ENCODE results near the gene FBXL16.
"Not testable (repeated sequence)": the region's sequence is repeated elsewhere in the genome, so short reads cannot be mapped to it uniquely, and the experiment has no call there.

Gene FBXL16, protein sequence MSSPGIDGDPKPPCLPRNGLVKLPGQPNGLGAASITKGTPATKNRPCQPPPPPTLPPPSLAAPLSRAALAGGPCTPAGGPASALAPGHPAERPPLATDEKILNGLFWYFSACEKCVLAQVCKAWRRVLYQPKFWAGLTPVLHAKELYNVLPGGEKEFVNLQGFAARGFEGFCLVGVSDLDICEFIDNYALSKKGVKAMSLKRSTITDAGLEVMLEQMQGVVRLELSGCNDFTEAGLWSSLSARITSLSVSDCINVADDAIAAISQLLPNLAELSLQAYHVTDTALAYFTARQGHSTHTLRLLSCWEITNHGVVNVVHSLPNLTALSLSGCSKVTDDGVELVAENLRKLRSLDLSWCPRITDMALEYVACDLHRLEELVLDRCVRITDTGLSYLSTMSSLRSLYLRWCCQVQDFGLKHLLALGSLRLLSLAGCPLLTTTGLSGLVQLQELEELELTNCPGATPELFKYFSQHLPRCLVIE

DNA sequence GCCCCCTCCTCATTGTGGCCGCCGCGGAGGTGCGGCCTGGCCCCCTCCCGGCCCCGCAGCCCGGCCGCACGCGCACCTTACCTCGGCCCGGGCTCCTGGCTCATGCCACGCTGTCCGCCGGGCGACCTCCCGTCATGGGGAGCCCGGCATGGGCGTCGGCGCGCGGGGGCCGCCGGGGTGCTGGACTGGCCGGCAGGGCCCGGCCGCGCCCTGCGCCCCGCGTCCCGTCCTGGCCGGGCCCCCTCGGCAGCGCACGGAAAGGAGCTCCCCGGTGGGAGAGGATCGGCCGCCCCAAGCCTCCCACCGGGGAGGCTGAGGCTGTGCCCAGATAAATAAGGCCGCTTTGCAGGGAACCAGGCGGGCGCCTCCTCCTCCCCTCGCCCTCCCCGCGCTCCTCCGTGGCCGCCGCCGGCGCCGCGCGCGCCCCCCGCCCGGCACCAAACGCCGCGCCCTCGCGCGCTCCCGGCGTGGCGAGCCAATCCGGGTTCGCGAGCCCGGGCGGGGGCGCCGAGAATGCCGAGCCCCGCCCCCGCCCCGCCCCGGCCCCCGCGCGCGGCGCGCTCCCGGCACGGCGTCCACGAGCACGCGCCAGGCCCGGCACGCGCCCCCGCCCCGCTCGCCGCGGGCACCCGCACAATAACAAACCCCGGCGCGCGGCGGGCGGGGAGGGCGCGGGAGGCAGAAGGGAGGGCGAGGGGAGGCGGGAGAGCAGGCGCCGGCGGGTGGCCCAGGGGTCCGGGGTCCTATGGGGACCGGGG, at the start of gene FBXL16:
FBXL16 (minus strand) TSS at position 371 of the 758 bp plus-strand sequence. CDS start 8,396 bp downstream, outside the sequence.
- peak; percentile 39 to 41 for DNase-seq

DNA sequence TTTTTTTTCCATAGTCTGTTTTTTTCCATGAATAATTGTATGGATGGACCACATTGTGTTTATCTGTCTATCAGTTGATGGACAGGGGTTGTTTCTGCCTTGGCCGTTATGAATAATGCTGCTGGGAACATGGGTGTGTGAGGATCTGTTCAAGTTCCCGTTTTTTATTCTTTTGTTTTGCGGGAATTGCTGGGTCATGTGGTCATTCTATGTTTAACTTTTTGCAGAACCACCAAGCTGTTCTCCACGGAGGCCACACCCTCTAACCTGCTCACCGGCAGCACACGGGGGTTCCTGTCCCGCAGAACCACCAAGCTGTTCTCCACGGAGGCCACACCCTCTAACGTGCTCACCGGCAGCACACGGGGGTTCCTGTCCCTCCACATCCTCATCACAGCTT, 49.1 kb upstream of the FBXL16 start:
- no peak for DNase-seq

DNA sequence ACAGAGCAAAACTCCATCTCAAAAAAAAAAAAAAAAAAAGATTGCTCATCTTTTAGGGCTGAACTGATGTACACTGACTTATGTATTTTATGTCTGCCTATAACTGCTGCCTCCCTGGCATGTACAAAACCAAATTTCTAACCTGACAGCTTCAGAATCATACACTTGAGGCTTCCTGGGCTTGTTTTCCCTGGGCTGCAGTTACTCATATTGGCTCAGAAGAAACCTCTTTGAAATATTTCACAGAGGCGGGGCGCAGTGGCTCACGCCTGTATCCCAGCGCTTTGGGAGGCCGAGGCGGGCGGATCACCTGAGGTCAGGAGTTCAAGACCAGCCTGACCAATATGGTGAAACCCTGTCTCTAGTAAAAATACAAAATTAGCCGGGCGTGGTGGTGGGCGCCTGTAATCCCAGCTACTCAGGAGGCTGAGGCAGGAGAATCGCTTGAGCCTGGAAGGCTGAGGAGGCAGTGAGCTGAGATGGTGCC, 48.6 kb upstream of the FBXL16 start:
- DNase-seq = not testable (repeated sequence)

DNA sequence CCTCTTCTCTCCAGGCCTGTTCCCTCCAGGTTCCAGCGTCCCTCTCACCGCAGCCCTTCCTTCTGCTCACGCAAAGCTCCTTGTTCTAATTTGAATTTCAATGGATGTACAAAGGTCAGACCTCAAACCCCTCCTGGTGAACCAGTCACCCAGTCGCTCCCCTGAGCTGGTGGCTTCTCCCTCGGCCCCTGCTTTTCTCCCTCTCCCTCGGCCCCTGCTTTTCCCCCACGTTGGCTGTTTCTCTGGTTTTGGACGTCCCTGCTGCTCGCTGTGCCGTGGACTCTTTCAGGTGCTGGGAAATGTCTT, 46.4 kb upstream of the FBXL16 start:
- DNase-seq = no peak

DNA sequence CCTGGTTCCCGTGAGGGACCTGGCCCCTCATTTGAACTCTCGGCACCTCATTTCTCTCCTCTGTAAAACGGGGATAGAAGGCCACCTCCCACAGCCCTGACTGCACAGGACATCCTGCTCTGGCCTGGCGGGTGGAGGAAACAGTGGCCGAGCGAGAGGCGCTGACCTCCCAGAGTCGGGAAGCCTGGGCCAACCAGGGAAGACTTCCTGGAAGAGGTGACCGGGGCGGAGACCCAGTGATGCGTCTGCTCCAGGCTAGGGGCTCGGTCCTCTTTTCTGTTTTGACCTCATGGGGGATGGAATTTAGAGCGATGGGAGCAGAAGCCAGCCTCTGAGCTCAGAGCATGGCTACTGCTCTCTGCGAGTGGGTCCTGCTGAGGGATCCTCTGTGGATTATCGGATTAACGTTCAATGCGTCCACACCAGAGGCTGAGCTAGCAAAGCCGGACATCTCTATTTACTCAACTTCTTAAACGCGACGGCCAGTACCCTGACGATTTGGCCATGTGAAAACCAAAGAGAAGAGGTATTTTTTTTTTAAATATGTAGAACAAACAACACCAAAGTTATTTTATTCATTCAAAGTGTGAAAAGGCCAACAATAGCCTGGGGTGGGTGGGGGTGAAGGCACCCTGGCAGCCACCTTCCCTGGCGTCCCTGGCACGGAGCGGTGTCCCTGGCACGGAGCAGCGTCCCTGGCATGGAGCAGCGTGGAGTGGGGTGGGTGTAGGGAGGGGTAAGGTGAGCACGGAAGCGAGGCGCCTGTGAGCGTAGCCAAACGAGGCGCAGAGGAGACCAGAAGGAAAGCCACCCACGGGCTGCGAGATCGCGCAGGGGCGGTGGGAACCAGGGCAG, 45.8 kb upstream of the FBXL16 start:
- DNase-seq = peak in 1 of 2 donors; percentile 52

DNA sequence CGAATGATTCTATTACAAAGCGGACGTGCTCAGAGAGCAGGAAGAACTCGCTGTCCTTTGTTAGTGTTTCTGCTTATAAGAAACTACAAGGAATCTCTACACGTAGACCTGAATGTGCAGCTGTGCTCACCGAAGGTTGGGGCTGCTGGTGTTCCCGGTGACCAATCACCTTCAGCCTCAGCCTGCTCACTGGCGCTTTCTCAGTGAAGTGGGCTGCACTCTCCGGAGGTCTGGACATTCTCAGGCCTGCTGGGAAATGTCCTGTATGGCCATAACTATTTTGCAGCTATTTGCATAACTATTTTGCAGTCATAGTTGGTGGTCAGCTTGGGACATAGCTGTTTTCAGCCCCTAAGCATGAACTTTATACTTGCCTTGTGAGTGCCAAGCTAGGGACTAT, 44.9 kb upstream of the FBXL16 start:
- no peak for DNase-seq

DNA sequence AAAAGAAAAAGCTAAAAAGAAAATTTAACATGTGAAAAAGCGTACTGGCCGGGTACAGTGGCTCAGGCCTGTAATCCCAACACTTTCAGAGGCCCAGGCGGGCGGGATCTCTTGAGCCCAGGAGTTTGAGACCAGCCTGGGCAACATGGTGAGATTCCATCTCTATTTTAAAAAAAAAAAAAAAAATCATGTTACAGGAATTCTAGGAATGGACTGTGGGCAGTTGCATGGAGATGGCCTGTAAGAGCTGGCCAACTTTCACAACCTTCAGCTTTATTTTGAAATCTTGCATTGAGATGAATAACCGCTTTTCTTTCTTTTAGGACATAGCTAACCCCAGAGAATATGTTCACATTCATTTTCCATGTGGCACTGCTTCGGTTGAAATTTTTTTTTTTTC, 43.4 kb upstream of the FBXL16 start:
- DNase-seq = no peak

DNA sequence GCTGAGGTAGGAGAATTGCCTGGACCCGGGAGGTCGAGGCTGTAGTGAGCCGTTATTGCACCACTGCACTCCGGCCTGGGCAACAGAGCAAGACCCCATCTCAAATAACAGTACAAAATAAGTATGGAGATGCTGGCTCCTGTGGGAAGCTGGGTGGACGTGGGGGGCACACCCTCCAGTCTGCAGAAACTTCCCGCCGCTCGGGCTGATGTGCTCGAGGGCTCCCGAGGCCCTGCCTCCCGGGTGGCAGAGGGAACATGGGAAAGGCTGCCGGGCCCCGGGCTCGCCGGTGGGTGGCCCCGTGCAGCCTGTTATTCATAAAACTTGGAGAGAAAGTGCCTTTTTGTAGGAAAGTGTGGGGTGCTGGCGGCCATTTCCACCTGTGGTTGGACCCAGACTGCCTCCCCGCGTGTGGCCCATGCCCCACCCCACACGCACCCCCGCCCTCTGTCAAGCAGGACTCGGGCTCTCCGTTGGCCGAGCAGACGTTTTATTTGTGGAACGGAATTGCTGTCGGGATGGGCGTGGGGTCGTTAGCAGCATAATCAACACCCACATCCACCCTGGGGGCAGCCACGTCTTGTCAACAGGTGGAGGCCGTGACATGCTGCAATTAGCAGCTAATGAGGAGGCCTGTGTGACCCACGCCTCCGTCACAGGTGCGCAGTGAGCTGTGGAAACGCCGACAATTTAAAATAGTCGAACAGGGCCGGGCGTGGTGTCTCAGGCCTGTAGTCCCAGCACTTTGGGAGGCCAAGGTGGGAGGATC, 42.6 kb upstream of the FBXL16 start:
- no peak for DNase-seq

DNA sequence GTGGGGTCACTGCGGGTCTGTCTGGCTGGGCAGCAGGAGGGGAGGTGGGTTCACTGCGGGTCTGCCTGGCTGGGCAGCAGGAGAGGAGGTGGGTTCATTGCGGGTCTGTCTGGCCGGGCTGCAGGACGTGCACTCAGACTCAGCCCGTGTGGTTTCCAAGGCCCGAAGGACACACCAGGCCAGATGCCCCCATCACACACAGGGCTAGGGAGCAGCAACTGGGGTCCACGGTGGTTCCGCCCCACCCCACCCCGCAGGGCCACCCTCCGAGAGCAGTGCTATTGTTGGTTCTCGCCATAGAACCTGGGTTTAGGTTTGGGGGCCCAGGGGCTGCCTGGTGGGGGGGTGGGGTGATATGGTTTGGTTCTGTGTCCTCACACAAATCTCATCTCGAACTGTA, 41.0 kb upstream of the FBXL16 start:
- DNase-seq = no peak

DNA sequence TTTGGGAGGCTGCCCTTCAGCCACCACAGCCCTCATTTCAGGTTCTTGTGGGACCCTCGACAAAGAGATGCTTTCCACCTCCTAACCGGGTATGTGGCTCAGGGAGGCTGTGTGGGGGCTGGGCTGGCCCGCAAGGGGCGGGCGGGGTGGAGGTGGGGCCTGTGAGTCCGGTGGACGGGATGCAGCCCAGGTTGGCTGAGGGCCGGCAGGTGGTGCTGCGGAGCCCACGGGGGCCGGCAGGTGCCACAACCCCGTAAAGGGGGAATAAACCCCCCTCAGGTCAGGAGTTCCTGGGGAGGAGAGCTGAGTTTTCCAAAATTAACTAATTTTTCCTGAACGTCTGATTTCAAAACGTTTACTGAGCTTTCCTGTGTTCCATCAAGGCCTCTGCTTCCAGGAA, 40.1 kb upstream of the FBXL16 start:
- no peak for DNase-seq

DNA sequence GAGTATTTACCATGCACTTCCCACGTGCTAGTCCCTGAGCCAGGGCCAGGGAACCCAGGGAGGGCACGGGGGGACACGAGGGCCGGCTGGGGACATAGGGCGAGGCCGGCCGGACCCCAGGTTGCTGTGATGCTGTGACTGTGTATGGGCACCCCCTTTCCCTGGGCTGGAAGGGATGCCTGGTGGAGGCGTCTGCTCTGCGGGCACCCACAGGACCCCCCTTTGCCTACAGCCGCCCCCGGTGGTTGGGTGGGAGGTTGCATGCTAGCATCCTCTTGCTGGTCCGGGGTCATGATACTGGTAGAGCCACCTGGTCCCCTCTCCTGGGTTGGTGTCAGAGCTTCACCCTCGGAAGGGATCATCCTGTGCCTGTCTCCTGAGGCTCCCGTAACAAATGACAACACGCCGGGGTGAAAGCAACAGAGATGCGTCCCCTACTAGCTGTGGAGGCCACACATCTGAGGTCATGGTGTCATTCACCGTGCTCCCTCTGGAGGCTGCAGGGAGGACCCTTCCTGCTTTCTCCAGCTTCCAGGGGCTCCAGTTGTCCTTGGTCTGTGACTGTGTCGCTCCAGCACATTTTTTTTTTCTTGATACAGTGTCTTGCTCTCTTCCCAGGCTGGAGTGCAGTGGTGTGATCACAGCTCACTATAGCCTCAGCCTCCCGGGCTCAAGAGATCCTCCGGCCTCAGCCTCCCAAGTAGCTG, 38.3 kb upstream of the FBXL16 start:
- DNase-seq = no peak

DNA sequence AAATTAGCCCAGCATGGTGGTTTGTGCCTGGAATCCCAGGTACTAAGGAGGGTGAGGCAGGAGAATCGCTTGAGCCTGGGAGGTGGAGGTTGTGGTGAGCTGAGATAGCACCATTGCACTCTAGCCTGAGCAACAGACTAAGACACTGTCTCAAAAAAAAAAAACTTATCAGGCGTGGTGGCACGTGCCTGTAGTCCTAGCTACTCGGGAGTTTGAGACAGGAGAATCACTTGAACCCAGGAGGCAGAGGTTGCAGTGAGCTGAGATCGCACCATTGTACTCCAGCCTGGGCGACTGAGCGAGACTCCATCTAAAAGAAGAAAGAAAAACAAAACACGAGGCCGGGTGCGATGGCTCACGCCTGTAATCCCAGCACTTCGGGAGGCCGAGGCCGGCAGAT, 37.3 kb upstream of the FBXL16 start:
- DNase-seq = not testable (repeated sequence)

DNA sequence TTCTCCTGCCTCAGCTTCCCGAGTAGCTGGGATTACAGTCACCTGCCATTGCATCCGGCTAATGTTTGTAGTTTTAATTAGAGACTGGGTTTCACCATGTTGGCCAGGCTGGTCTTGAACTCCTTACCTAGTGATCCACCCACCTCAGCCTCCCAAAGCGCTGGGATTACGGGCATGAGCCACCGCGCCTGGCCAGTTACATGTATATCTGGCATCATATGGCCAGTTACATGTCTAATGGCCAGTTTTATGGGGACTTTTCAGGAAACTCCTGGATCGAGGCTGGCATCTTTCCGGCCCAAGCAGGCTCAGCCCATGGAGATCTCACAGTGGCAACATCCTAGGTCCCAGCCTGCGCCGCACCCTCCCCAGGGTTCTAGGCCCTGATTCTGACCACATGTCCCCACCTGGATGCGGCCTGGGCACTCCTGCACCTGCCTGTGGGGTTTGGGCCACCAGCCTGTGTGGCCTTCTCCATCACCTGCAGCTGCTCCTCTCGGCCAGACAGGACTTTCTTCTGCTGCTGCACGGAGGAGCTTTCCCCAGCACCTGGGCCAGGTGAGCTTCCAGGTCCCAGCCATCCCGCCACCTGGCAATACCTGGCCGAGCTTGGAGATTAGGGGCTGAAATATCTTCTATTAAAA, 36.5 kb upstream of the FBXL16 start:
- no peak for DNase-seq

DNA sequence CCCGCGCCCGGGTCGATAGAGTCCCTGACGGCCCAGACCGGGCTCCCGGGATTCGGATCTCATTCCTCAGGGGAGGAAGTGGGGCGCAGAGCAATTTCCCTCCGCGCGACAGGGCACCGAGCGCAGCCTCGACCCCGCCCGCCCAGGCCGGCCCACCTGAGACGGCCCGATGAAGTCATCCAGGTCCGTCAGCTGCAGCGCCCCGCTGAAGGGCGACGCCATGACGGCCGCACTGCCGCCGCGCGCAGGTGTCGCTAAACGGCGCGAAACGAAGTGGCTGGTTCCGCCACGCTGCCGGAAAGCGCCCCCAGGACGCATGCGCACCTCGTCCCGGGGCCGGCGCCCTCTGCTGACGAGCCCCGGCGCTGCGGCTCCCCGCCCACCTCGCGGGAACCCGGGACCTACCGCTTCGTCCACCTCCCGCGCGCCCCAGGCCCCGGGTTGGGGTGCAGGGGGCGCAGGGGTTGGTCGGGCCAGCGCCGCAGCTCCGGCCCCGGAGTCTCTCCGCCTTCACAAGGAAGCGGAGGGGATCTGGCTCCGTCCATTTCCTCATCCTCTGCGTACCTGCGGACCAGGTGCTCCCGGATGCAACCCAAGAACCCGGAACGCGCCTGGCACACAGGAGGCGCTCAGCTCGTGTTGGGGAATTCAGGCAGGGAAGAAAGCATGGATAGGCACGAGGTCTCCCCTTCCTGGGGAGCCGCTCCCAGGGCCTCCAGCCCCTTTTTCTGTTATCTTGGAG, 35.3 kb upstream of the FBXL16 start, which contains the start of gene CIAO3:
CIAO3 (minus strand) TSS at position 234 of the 742 bp plus-strand sequence; CDS start at position 222, 12 bp downstream.
- peak; percentile 54 to 73 for DNase-seq

DNA sequence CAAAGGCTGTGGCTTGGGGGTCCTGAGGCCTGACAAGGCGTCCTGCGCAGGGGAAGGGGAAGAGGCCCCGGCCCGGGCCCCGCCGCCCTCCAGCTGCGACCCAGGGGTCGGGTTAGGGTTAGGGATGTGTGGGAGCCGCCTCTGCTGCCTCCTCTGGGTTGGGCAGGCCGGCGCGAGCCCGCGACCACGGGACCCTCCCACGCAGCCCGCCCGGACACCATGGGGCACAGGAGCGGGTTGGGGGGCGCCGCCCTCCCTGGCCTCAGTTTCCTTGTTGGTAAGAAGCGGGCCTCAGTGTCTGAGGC, 34.8 kb upstream of the FBXL16 start:
- no peak for DNase-seq

DNA sequence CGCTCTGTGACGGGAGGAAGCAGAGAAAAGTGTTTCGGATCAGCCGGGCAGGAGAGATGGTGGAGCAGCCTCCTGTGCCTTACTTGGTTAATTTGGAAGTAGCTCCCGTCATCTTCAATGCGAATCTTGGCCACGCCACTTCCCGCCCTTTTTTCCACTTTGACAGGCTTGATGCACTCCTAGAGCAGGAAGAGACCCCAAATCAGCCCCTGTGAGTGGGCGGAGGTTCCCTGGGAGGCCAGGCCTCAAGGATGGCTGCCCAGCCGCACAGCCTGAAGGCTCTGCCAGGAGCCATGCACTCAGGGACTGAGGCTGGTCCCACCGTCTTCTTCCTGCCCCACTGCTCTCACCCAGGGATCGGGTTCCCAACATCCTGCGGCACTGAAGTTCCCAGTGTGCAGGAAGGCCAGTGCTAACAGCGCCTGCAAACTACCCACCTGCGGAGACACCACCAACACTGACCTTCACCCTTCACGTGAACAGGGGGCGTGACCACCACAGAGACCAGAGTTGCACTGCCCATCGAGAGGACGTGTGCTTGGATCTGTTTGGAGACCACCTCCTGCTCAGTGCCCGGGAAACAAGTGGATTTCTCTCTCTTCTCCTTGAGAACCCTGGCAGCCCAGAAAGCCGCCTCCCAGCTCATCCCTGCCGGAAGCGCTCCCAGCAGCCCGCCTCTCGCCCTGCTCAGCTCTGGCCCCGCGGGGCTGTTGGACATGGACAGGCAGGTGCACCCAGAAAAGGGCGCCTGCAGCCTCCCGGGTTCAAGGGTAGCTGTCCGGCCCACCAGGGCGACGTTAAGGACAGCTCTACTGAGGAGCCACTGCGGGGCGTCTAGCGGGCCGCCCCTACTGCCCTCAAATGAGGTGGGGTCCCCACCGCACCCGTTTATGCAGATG, 34.2 kb upstream of the FBXL16 start:
- DNase-seq = no peak

DNA sequence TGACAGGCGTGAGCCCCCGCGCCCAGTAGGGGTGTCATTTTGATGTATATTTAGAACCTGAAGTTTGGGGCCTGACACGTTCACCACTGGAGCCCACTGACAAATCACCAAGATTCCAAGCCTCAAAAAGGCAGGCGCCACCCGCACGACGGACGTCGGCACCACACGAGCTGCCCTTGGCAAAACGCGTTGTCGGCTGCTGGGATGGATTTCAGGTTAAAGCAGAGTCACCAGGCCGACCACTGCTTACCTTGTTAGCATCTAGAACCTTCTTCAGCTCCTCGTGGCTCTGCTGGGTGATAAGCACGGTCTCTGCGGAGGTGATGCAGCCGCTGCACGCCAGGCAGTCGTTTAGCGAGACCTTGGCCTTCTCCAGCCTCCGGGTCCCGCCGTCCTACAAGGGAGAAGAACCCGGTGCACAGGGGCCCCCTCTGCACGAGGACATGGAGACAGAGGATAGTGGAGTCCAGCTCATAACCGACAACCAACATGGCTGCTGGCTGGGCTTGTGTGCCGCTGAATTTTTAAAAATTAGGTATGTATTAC, 31.4 kb upstream of the FBXL16 start:
- DNase-seq = no peak

DNA sequence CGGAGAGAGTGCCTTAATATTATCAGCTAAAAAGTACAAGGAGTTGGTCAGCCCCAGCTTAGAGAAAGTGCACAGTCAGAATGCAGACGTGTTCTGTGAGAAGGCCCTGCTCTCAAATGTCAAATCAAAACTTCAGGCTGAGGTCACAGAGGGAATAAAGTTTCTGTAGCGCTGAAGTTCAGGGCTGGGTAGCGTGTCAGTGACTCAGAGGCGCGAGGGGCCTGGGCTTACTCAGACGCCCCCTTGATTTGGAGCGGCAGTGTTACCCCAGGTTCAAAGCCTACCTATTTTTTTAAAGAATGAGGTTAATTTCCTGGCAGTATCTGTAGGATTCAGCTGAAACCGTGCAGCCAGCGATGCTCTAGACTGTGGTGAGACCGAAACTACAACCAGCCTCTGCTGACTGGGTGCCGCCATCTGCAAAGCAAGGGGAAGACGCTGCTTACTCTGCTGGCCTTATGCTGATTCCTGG, 30.4 kb upstream of the FBXL16 start:
- DNase-seq = no peak

Data from hippocampal formation (tissue), 2 donors.